ENCODE results near the gene AATK.

AATK gene

GRCh38 chr17:81194941-81195901, 29.2 kb upstream of the AATK start:
- DNase-seq, result no peak

GRCh38 chr17:81194225-81194760, 28.3 kb upstream of the AATK start:
- no peak for DNase-seq

GRCh38 chr17:81193470-81194224, 27.6 kb upstream of the AATK start:
- DNase-seq, result no peak

- no peak for DNase-seq
Measured at GRCh38 chr17:81193051-81193410, 27.0 kb upstream of the AATK start.

GRCh38 chr17:81192386-81193050, 26.5 kb upstream of the AATK start:
- no peak for DNase-seq

GRCh38 chr17:81191646-81192045, 25.6 kb upstream of the AATK start:
- no peak for DNase-seq

- DNase-seq, result no peak
Measured at GRCh38 chr17:81191116-81191515, 25.1 kb upstream of the AATK start.

- DNase-seq, result no peak
Measured at GRCh38 chr17:81190591-81190990, 24.6 kb upstream of the AATK start.

- DNase-seq, result no peak
Measured at GRCh38 chr17:81189670-81190530, 23.9 kb upstream of the AATK start.

- DNase-seq, result no peak
Measured at GRCh38 chr17:81189016-81189415, 23.0 kb upstream of the AATK start.

- no peak for DNase-seq
Measured at GRCh38 chr17:81188491-81188840, 22.4 kb upstream of the AATK start.

GRCh38 chr17:81187586-81188490, 21.8 kb upstream of the AATK start:
- no peak for DNase-seq

GRCh38 chr17:81187120-81187519, 21.1 kb upstream of the AATK start:
- no peak for DNase-seq

GRCh38 chr17:81186203-81186602, 20.2 kb upstream of the AATK start:
- DNase-seq, result no peak

- DNase-seq, result no peak
Measured at GRCh38 chr17:81184555-81184954, 18.5 kb upstream of the AATK start.

- no peak for DNase-seq
Measured at GRCh38 chr17:81183807-81184206, 17.8 kb upstream of the AATK start.

- no peak for DNase-seq
Measured at GRCh38 chr17:81183316-81183715, 17.3 kb upstream of the AATK start.

GRCh38 chr17:81182596-81182995, 16.6 kb upstream of the AATK start:
- no peak for DNase-seq

GRCh38 chr17:81181811-81182185, 15.8 kb upstream of the AATK start:
- no peak for DNase-seq

- DNase-seq, result no peak
Measured at GRCh38 chr17:81180836-81181810, 15.1 kb upstream of the AATK start.

All from AML-193 (cell line).